K562 (cell line): Measurements from ENCODE around the gene PI4KA. TPM values are rescaled to one million over a fixed set of nuclear protein-coding genes. Genes with fewer than 3 reads are reported as not detected.

Source experiments
- BDP1 ChIP-seq: IDR thresholded peaks from 3 replicates; pipeline ENCODE4 v1.6.1; 2011; ENCODE audit not compliant: insufficient read length, insufficient read depth
- CBX8 ChIP-seq: fragments of 200-600 bp; sonication (generic); IDR thresholded peaks from 2 replicates; pipeline ENCODE4 v1.6.1; 2012; ENCODE audit warnings: borderline replicate concordance, mixed run types, low read depth, mild to moderate bottlenecking, moderate library complexity, mixed read lengths, low read length, control low read depth, inconsistent platforms; ENCODE audit not compliant: poor library complexity, severe bottlenecking; ENCODE audit errors: extremely low read depth
- CEBPZ ChIP-seq: fragments of 150-350 bp; IDR thresholded peaks from 2 replicates; pipeline ENCODE4 v1.6.1; 2014; ENCODE audit warnings: low read depth, mild to moderate bottlenecking, low read length, borderline replicate concordance
- DACH1 ChIP-seq: fragments of 450-650 bp; IDR thresholded peaks from 2 replicates; pipeline ENCODE4 v1.6.1; 2018; ENCODE audit not compliant: partially characterized antibody
- ERF ChIP-seq: fragments of 450-650 bp; formaldehyde crosslinking; IDR thresholded peaks from 2 replicates; pipeline ENCODE4 v1.4.0; 2020; ENCODE audit warnings: mild to moderate bottlenecking, mixed read lengths
- MAX ChIP-seq: sonication (generic); formaldehyde crosslinking; IDR thresholded peaks from 2 replicates; pipeline ENCODE4 v1.9.0; 2022; ENCODE audit warnings: mild to moderate bottlenecking, missing genetic modification reagents
- MBD2 ChIP-seq: sonication (generic); IDR thresholded peaks from 2 replicates; pipeline ENCODE4 v1.6.1; 2016; ENCODE audit warnings: low read depth, borderline replicate concordance
- MNT ChIP-seq, 2 experiments: fragments of 450-650 bp; conservative IDR thresholded peaks; 2 replicates each; pipeline ENCODE4 v1.6.1; 2017; ENCODE audit warnings: mild to moderate bottlenecking in 2 of 2, moderate library complexity in 2 of 2
- NR3C1 ChIP-seq: sonication (generic); formaldehyde crosslinking; IDR thresholded peaks from 2 replicates; pipeline ENCODE4 v1.8.1; 2022; ENCODE audit warnings: missing genetic modification reagents
- NUFIP1 ChIP-seq: fragments of 450-650 bp; IDR thresholded peaks from 2 replicates; pipeline ENCODE4 v1.6.1; 2018; ENCODE audit not compliant: partially characterized antibody
- POLR2G ChIP-seq: fragments of 200-400 bp; formaldehyde crosslinking; IDR thresholded peaks from 2 replicates; pipeline ENCODE4 v1.6.1; 2017; ENCODE audit warnings: low read depth, mild to moderate bottlenecking, antibody characterized with exemption, low read length, moderate library complexity
- RBM17 ChIP-seq: fragments of 200-400 bp; formaldehyde crosslinking; IDR thresholded peaks from 2 replicates; pipeline ENCODE4 v1.6.1; 2017; ENCODE audit warnings: low read depth, mild to moderate bottlenecking, low read length, borderline replicate concordance
- SAFB ChIP-seq: fragments of 200-400 bp; formaldehyde crosslinking; IDR thresholded peaks from 2 replicates; pipeline ENCODE4 v1.6.1; 2017; ENCODE audit warnings: low read depth, low read length, borderline replicate concordance
- SMARCE1 ChIP-seq: fragments of 450-650 bp; IDR thresholded peaks from 2 replicates; pipeline ENCODE4 v1.7.1; 2016; ENCODE audit warnings: mild to moderate bottlenecking
- TGIF2 ChIP-seq: sonication (generic); formaldehyde crosslinking; IDR thresholded peaks from 2 replicates; pipeline ENCODE4 v1.8.1; 2022; ENCODE audit warnings: mild to moderate bottlenecking, missing genetic modification reagents, moderate library complexity
- TRIM25 ChIP-seq: fragments of 450-650 bp; IDR thresholded peaks from 2 replicates; pipeline ENCODE4 v1.7.0; 2016; ENCODE audit warnings: borderline replicate concordance
- USF2 ChIP-seq: sonication (generic); formaldehyde crosslinking; IDR thresholded peaks from 2 replicates; pipeline ENCODE4 v1.5.0; 2020; ENCODE audit warnings: missing genetic modification reagents
- ZC3H4 ChIP-seq: sonication (generic); formaldehyde crosslinking; IDR thresholded peaks from 2 replicates; pipeline ENCODE4 v1.9.0; 2021; ENCODE audit warnings: missing genetic modification reagents, borderline replicate concordance
- ZNF12 ChIP-seq: sonication (generic); formaldehyde crosslinking; IDR thresholded peaks from 2 replicates; pipeline ENCODE4 v1.4.0; 2020; ENCODE audit warnings: mild to moderate bottlenecking, missing genetic modification reagents
- ZNF146 ChIP-seq: IDR thresholded peaks from one replicate; pipeline ENCODE4 v1.6.1; 2018; ENCODE audit warnings: missing compliant biosample characterization; ENCODE audit not compliant: unreplicated experiment
- ZNF24 ChIP-seq: fragments of 450-650 bp; IDR thresholded peaks from 2 replicates; pipeline ENCODE4 v1.6.1; 2016
- ZNF263 ChIP-seq: sonication (generic); formaldehyde crosslinking; IDR thresholded peaks from 2 replicates; pipeline ENCODE4 v1.8.0; 2022; ENCODE audit warnings: mild to moderate bottlenecking, missing genetic modification reagents, borderline replicate concordance
- polyA plus RNA-seq, 8 experiments: library from polyadenylated mRNA; depleted of rRNA in 4 of 8; stranded (reverse) in 5 of 8; unstranded in 3 of 8; fragments of >200 nt; fragmentation: Nextera tagmentation in 2 of 8; fragmentation: Illumina TruSeq in 1 of 8; extraction: Ambion mirVana in 2 of 8; extraction: Trizol in 1 of 8; gene quantifications; 2 replicates each; pipeline versions ENCODE4 v1.2.1 to v1.2.3, GENCODE V29; 2011 to 2014; ENCODE audit warnings: inconsistent platforms in 1 of 8, missing spikeins in 1 of 8
- total RNA-seq, 7 experiments: library from RNA; depleted of rRNA in 6 of 7; stranded (reverse); fragments of >200 nt in 6 of 7; fragmentation: Illumina TruSeq in 2 of 7; extraction: Trizol in 2 of 7; gene quantifications; 2 replicates each; pipeline versions ENCODE4 v1.2.1 to v1.2.3, GENCODE V29; 2011 to 2021; ENCODE audit warnings: low replicate concordance in 1 of 7

The PI4KA gene
- total and polyA plus RNA-seq, 9 of the 15 experiments (the other 6 are each of a cell fraction or from before 2014, with no cell fraction given), result 7.3 to 187 (median 84.7) TPM

- no peak for TF ChIP-seq MNT (conservative IDR thresholded peaks at IDR 0.05)
- TF ChIP-seq USF2 (CRISPR knock-in tag), result 0 out of 2 replicates have a peak, but pooled peaks have one; percentile 12
- no peak for TF ChIP-seq NUFIP1
- TF ChIP-seq DACH1, result no peak
- TF ChIP-seq ZNF263 (CRISPR knock-in tag), result 0 out of 2 replicates have a peak, but pooled peaks have one; percentile 18
- TF ChIP-seq ERF (CRISPR knock-in tag), result no peak
- no peak for TF ChIP-seq TRIM25
- no peak for TF ChIP-seq ZNF24
- TF ChIP-seq MAX (CRISPR knock-in tag), result 0 out of 2 replicates have a peak, but pooled peaks have one; percentile 19
- no peak for TF ChIP-seq POLR2G
- no peak for TF ChIP-seq ZC3H4 (CRISPR knock-in tag)
- 0 out of 2 replicates have a peak, but pooled peaks have one; percentile 46 for TF ChIP-seq TGIF2 (CRISPR knock-in tag)
- TF ChIP-seq RBM17, result no peak
- no peak for TF ChIP-seq CBX8
- no peak for TF ChIP-seq BDP1
- TF ChIP-seq SAFB, result no peak
- no peak for TF ChIP-seq ZNF146 (CRISPR knock-in tag)
- no peak for TF ChIP-seq NR3C1 (CRISPR knock-in tag)
- TF ChIP-seq ZNF12 (CRISPR knock-in tag), result no peak; the same call in 1 of the 2 replicates
- TF ChIP-seq SMARCE1, result no peak
- no peak for TF ChIP-seq CEBPZ
- TF ChIP-seq MBD2, result no peak
These were observed 61.9 kb downstream of the PI4KA start (continued) for GRCh38 chr22:20796731-20797130.
